ENCODE results near the gene PVR.
"Not testable (repeated sequence)": the region's sequence is repeated elsewhere in the genome, so short reads cannot be mapped to it uniquely, and the experiment has no call there.

Gene PVR

DNA sequence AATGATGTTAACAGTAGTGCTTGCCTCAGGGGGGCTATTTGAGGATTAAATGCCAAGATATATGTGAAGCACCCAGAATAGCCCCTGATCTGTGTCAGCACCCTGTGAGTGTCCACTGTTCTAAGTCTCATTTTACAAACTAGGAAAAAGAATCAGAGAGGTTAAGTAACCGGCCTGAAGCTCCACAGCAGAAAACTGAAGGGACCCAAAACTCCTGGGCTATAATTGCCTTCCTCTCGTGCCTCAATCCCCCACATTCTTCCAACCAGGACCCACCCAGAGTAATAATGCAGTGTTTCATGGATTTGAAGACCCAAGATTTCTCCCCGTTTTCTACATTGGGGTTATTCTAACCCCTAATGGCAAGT is 2.3 kb downstream of the PVR start:
- DNase-seq, result no peak

GRCh38 chr19:44647144-44647543 is 3.4 kb downstream of the PVR start:
- DNase-seq, result no peak

GRCh38 chr19:44648631-44649251 is 5.0 kb downstream of the PVR start:
- no peak for DNase-seq

DNA sequence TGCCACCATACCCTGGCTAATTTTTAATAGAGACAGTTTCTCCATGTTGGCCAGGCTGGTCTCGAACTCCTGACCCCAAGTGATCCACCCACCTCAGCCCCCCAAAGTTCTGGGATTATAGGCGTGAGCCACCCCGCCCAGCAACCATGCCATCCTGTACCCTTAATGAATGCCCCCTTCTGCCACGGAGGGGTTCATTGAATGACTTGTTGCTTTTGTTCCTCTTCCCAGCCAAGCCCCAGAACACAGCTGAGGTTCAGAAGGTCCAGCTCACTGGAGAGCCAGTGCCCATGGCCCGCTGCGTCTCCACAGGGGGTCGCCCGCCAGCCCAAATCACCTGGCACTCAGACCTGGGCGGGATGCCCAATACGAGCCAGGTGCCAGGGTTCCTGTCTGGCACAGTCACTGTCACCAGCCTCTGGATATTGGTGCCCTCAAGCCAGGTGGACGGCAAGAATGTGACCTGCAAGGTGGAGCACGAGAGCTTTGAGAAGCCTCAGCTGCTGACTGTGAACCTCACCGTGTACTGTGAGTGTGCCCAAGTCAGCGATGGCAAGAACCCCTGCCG is 6.0 kb downstream of the PVR start:
- no peak for DNase-seq

DNA sequence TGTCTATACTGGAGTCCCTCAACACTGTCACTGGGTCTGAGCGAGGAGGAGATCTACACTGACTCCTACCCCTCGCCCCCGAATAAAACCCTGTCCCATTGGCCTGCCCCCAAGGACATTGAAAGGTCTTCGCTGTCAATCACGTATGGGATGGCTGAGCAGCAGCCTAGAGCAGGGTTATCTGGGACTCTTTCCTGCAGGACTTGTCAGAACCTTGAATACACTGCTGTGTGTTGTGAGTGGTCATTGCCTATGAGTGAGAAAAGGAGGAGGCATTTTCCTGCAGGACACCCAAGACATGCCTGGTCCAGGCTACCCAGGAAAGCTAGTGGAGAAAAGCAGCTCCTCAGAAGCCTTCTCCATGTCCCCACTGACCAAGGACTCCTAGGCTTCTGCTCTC is 9.6 kb downstream of the PVR start:
- no peak for DNase-seq

GRCh38 chr19:44653977-44654774 is 10.5 kb downstream of the PVR start:
- DNase-seq, result no peak

GRCh38 chr19:44657211-44657921 is 13.7 kb downstream of the PVR start:
- no peak for DNase-seq

DNA sequence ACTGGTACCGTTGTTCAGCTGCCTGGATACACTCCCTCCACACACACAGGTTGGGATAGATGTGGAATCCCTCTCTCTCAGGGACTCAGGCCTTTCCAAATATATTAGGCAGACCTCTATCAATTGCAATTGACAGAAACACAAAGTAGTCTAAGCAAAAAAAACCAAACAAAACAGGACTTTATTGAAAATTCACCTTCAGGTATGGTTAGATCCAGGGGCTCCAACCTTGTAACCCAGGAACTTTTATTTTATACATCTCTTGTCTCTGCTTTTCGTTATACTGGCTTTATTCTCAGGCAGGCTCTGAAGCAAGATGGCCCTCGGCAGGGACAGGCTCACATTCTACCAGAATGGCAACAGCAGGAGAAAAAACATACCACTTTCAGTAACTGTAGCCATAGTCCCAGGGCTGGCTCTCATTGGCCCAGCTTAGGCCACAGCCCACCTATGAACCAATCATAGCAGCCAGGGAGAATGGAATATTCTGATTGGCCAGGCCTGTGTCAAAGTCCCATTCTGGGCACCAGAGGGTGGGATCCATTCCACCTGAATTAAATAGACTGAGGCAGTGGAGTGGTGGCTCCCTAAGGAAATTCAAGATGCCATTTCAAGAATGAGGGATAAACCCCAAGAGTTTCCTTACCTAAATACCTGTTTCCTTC is 14.5 kb downstream of the PVR start:
- no peak for DNase-seq

GRCh38 chr19:44660081-44660480 is 16.4 kb downstream of the PVR start:
- DNase-seq, result no peak

- no peak for DNase-seq
These were observed 17.5 kb downstream of the PVR start for GRCh38 chr19:44661205-44661604.

DNA sequence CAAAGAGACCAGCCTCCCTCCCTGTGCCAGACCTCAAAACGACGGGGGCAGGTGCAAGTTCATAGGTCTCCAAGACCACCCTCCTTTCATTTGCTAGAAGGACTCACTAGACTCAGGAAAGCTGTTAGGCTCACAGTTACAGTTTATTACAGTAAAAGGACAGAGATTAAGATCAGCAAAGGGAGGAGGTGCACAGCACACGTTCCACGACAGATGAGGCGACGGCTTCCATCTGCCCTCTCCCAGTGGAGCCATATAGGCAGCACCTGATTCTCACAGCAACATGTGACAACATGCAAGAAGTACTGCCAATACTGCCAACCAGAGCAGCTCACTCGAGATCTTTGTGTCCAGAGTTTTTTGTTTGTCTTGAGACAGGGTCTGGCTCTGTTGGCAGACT is 18.2 kb downstream of the PVR start:
- DNase-seq, result no peak

- DNase-seq, result no peak
These were observed 19.1 kb downstream of the PVR start for GRCh38 chr19:44662691-44663385.

GRCh38 chr19:44663996-44664395 is 20.3 kb downstream of the PVR start:
- DNase-seq, result no peak

GRCh38 chr19:44664976-44665375 is 21.3 kb downstream of the PVR start:
- DNase-seq, result no peak

- no peak for DNase-seq
These were observed 23.3 kb downstream of the PVR start for GRCh38 chr19:44666852-44667556.

DNA sequence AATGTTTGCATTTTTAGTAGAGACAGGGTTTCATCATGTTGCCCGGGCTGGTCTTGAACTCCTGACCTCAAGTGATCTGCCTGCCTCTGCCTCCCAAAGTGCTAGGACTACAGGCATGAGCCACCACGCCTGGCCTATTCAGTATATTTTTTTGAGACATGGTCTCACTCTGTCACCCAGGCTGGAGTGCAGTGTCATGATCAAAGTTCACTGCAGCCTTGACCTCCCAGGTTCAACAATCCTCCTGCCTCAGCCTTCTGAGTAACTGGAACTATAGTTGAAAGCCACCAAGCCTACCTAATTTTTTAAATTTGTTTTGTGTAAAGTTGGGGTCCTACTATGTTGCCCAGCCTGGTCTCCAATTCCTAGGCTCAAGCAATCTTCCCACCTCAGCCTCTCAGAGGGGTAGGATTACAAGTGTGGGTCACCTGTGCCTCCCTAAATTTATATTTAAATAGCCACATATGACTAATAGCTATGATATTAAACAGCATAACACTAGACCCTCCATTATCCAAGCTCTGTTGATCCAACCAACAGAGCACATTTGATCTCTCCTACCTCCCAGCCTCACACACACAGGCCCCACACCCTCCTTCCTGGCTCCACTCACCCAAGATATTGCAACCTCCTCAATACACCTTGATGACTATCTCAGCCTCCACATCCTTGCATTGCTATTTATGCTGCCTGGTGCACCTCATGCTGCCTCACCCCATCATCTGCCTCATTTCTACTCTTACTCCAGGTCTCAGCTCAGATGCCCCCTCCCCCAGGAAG is 25.5 kb downstream of the PVR start:
- DNase-seq, result no peak

GRCh38 chr19:44670027-44670426 is 26.3 kb downstream of the PVR start:
- not testable (repeated sequence) for DNase-seq

DNA sequence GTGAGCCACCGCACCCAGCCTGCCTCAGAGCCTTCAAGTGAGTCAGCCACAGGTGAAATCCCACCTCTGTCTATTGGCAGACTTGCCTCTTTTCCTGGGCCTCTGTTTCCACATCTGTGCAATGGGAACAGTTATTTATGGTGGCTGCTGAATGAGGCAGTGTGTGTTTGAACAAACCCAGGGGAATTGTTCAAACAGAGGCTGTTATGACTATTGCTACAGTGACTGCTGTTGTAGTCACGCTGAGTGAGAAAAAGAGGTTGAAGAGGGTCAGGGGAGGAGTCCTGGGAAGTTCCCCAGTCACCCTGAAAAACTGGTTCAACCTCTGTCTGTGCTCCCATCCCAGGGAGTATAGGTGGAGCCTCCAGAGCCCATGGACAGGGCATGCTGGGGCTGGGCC is 27.7 kb downstream of the PVR start, which contains the start of gene CEACAM19:
Gene CEACAM19, plus strand, starts transcription at position 83 of the 400 bp plus-strand sequence. CDS start 450 bp downstream, outside the sequence.
- DNase-seq, result no peak

DNA sequence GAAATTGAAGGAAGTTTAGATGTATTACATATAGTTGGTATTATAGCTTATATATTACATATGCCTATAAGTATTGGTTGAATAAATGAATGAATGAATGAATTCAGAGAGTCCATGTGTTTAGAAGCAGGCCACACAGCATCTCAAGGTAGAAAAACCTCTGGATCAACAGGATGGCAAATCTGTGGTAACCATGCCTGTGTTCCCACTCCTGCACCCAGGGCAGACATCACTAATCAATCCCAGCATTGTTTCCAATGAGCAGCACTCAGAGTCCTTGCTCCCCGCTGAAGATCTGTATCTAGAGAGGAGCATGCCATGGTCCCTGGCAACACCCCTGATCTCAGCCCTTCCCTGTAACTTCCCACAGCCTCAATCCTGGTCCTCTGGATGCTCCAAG is 28.5 kb downstream of the PVR start:
- DNase-seq, result no peak

- DNase-seq, result no peak
These were observed 29.8 kb downstream of the PVR start for GRCh38 chr19:44673510-44673909.

DNA sequence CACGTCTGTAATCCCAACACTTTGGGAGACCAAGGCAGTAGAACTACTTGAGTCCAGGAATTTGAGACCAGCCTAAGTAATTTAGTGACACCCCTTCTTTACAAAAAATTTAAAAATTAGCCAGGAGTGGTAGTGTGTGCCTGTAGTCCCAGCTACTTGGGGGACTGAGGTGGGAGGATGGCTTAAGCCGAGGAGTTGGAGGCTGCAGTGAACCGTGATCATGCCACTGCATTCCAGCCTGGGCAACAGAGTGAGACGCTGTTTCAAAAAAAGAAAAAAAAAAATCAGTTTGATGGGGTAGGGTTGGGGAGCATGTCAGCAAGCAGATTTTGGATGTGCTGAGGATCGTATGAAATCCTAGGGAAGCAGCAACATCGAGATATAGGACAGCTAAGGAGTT is 31.8 kb downstream of the PVR start:
- no peak for DNase-seq

Measured in T1000 (cell line).